ENCODE data around the gene DCDC1.

DCDC1 gene

DNA sequence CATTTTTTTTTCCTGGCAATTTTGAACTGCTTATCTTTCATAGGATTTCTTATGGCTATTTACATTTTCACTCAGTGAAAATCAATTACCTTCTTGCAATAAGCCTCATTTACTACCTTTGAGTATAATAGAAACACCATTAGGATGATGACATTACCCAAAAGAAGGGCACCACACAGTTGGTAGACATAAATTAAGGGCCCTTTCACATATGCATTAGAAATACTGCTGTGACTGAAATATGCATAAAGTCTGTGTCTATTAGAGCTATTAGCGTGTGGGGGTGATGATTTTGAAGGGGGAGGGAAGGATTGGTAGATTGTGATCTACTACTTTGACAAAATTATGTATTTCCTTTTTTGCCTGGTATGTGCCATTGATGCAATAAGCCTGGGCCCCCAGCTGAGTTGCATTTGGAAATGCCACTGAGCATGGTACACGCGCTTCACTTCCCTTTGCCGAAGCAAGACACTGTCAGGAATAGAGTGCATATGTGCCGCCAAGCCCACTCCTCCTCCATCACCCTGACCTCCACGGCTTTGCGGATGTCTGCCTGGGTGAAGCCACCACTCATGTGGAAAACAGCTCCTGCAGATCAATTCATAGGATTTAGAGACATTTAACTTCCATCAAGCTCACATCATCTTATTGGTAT is 339.3 kb downstream of the DCDC1 start:
- in situ Hi-C loops (cut with MboI; ENCODE audit: low pct_unique_long_range_greater_than_20kb, low sequenced_read_pairs) = no loop called here
- DNase-seq = no peak

DNA sequence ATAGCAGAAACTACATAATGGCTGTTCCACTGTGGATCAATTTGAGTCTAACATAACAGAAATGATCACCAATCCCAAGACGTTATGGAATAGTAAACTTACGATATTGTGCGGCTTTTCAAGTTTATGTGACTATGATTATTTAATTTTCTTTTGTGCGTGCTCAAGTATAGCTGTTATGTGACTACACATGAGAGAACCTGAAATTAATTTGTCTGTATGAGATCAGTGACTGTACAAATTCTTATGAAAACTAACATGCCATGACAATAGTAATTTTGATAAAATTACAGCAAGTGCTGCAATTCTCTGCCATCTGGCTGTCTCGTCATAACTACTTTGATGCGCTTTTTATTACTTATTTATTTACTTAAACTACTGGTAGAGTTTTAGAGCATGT is 343.2 kb downstream of the DCDC1 start:
- no peak for DNase-seq
- in situ Hi-C loops (cut with MboI; ENCODE audit: low pct_unique_long_range_greater_than_20kb, low sequenced_read_pairs) = no loop called here

DNA sequence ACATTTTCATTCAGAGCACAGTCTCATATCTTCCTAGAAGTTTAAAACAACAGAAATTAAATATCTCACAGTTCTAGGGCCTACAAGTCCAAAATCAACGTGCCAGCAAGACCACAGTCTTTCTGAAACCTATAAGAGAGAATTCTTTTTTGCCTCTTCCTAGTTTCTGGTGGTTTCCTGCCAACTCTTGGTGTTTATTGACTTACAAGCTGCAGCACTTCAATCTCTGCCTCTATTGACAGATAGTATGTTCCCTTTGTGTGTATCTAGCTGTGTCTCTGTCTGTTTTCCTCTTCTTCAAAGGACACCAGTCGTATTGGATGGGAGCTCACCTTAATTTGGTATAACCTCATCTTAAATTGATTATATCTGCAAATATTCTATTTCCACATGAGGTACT is 347.5 kb downstream of the DCDC1 start:
- in situ Hi-C loops (cut with MboI; ENCODE audit: low pct_unique_long_range_greater_than_20kb, low sequenced_read_pairs) = no loop called here
- no peak for DNase-seq

DNA sequence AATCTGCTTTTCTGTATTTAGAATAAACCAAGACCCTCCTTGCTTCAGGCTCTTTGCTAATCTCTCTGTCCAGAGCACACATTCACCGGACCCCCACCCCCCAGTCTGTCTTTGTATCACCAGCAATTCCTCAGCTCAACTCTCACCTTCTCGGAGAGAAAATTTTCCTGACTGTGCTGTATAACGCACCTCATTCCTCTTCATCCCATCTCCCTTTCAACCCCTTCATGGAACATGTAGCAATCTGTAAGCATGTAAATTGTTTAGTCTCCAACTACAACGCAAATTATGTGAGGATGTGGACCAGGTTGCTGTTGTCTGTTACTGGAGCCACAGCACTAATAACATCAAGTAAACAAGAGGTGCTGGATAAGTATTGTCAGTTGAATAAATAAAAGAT is 349.8 kb downstream of the DCDC1 start:
- no peak for DNase-seq
- in situ Hi-C loops (cut with MboI; ENCODE audit: low pct_unique_long_range_greater_than_20kb, low sequenced_read_pairs) = no loop called here

DNA sequence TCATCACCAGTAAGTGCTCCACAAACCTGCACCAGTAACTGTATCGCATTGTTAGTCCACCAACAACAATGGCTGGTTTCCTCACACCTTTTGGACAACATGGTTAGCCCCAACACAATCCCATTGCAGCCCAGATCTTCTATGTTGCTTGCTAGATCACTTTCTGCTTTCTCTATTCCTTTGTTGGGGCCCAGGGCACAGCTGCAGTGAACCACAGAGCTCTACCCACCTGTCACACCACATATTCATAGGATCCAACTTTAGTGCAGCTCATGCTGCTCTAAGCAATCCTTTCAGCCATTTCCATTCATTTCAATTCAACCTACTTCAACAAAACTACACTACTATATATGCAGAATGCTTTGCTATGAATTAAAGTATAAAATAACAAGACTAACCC is 364.3 kb downstream of the DCDC1 start:
- in situ Hi-C loops (cut with MboI; ENCODE audit: low pct_unique_long_range_greater_than_20kb, low sequenced_read_pairs) = no loop called here
- DNase-seq = no peak

DNA sequence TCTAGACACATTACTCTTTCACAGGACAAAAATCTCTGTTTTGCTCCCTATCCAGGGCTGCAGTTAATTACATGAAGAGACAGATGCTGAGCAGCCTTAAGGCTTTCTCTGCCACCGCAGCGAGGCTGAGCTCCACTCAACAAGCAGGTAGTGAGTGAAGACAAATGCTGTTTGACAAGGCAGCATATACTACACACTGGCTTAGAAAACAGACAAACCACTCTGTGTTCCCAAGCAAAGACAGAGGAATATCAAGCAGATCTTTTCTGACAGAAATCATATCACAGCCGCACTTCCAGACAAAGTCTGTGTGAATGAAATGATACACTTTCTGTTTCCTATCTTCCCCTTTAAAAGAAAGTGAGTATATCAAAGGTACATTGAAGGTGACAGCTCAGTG is 368.1 kb downstream of the DCDC1 start:
- DNase-seq = no peak

DNA sequence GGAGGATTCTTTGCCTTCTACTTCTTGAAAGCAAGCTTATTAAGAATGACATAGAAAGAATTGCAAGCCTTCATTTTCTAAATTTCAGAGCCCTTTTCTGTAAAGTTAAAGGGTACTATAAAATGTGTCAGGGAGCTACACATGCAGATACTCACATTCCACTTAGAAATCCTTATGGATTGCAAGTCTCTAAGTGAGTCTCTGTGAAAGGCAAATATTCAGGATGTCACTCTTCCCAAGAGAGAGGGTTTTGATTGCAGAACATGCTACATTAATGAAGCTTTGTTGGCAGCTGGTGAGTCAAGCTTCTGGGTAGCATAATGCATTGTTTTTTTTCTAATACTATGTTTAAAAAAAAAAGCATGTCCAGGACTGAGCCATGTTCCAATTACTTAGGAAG is 369.2 kb downstream of the DCDC1 start:
- DNase-seq = no peak
- in situ Hi-C loops (cut with MboI; ENCODE audit: low pct_unique_long_range_greater_than_20kb, low sequenced_read_pairs) = no loop called here

More for the DNA sequence above, 368.1 kb downstream of the DCDC1 start:
- in situ Hi-C loops (cut with MboI; ENCODE audit: low pct_unique_long_range_greater_than_20kb, low sequenced_read_pairs) = no loop called here

DNA sequence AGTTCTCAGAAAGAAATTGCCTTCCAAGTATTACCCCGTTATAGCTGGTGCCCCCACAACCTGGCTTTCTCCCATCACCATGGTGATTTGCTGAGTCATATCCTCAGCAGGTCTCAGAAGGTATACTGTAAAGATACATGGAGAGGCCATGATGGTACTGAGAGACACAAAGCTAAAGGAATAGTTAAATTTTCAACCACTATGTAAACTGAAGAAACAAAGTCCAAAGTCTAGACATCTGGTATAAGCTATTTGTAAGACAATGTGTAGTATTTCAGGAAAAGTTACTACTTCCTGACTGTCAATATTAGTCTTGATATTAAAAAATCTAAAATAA is 377.1 kb downstream of the DCDC1 start:
- no peak for DNase-seq
- in situ Hi-C loops (cut with MboI; ENCODE audit: low pct_unique_long_range_greater_than_20kb, low sequenced_read_pairs) = no loop called here

DNA sequence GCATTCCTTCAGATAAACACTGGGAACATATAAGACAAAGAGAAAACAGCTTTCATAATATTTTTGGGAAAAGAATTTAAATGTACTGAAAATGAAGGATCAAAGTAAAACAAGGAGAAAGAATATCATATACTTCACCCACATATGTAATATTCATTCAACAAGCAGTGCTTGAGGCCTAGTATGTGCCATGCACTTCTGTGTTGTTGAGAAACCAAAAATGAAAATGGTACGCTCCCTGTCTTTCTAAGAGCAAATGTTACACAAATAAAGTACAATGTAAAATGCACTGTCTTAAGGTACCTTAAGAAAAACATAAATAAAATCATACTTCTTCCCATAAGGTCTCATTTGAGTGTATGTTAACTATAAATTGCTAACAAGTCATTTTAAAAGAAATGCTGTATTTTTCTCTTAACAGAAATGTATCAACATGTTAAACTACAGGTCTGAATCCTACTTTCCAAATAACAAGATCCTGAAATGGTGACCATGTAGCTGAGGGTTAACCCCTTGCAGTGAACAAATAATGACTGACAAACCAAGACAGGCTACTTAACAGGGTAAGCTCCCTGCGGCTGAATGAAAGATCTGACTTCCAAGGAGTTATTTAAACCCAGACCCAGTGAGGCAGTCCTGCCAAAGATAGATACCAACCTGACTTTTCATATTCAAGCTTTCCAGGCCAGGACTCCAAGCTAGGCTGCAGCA is 377.6 kb downstream of the DCDC1 start:
- DNase-seq = no peak

DNA sequence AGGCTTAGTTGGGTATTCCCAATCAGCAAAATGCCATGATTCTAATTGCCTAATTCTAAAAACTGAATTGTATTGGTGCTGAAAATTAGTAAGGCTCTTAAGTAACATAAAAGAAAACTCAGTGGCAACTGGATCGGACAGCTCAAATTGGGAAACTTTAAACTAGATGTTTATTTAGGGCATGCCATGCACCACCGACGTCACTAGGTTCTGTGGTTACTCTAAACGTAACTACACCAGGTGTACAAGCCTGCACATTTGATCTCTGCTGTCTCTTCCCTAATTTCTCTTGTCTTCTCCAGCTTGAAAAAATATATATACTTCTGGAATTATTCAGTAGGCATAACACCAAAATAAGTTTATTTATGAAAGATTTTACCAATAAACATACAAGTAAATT is 378.2 kb downstream of the DCDC1 start:
- in situ Hi-C loops (cut with MboI; ENCODE audit: low pct_unique_long_range_greater_than_20kb, low sequenced_read_pairs) = no loop called here
- DNase-seq = no peak

More for the DNA sequence above, 377.6 kb downstream of the DCDC1 start:
- in situ Hi-C loops (cut with MboI; ENCODE audit: low pct_unique_long_range_greater_than_20kb, low sequenced_read_pairs) = no loop called here

DNA sequence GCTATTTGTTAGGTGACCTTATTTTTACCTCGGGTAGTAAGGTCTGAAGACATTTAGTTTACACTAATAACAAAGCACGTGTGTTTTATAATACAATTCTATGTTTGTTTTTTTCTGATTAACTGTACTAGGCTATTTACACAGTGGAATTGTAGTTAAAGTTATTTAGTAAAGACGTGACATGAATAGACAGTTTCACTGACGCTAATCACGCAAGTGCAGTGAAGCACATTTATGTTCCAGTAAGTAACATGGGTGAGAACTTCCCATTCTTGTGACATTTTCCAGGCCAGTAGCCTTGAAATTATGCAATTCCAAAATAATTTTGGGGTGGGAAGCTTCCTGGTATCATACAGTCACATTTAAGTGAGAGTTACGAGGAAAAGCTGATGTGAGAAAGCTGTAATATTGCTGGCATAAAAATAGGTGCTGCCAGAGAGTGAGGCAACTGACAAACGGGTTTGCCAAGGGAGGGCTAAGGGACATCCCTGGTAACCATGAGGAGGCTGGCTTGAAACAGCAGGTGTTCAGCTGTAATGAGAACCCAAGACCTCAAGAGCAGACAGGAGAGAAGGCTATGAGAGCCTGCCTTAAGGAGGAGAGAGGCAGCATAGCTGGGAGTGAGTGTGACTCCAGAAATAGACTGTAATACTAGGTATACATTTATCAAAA is 378.8 kb downstream of the DCDC1 start:
- DNase-seq = no peak
- in situ Hi-C loops (cut with MboI; ENCODE audit: low pct_unique_long_range_greater_than_20kb, low sequenced_read_pairs) = no loop called here

DNA sequence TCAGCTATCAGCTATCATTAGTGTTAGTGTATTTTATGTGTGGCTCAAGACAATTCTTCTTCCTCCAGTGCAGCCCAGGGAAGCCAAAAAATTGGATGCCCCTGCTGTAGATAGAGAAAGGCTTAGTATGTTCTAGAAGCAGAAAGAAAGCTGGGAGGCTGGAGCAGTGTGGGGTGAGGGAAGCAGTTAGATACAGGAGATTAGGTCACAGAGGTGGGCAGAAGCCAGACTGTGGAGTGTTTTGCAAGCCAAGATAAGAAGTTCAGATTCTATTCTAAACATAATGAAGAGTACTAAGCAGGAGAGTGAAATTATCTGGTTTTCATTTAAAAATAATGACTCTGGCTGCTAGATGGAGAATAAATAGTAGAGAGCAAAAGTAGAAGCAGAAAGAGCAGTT is 381.7 kb downstream of the DCDC1 start:
- in situ Hi-C loops (cut with MboI; ENCODE audit: low pct_unique_long_range_greater_than_20kb, low sequenced_read_pairs) = no loop called here
- DNase-seq = no peak

DNA sequence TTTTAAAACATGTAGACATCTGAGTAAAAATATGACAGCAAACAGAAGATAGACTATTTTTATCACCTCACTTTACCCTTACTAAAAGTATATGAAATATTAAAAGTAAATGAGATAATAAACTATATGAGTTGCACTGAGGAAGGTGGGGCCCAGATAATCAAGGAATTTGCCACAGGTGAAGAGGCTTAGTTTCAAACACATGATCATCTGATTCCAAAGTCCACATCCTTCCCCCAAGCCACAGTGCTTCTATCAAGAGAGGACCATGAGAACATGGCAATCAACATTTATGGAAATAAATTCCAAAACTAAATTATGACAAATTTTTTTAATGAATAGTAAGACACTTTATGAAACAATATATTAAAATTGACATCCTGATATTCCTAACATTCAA is 384.0 kb downstream of the DCDC1 start:
- in situ Hi-C loops (cut with MboI; ENCODE audit: low pct_unique_long_range_greater_than_20kb, low sequenced_read_pairs) = no loop called here
- no peak for DNase-seq

DNA sequence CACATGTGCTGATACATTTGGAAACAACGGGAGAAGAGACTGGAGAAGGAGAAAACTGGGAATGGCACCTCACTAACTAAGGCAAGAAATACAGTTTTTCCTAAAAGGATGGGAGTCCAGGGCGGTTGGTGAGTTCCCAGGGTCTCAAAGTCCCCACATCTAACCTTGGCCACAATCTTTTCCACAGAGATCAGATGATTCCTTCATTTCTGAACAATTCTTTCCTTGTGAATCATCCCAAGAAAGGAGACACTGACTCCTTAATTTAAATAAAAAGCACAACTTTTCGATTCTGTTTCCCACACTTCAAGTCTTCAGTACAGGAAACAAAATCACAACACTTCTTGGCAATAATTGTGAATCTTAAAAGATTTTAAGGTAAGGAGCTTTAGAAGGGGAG is 384.7 kb downstream of the DCDC1 start:
- in situ Hi-C loops (cut with MboI; ENCODE audit: low pct_unique_long_range_greater_than_20kb, low sequenced_read_pairs) = no loop called here
- no peak for DNase-seq

DNA sequence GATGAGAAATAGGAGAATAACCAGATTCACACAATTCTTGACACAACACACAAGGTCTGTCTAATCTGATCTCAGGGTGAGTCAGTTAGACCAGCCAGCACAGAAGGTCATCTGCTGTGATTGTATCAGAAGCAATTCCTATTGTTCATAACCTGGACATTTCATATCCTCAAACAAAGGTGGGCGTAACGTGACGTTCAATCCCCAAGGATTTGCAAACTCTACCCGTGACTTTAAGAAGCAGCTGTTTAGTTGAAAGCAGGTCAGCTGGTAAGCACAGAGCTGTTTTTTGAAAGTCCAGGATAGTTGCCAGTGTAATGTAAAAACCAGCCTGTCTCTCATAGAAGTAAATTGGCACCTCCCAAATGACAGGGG is 385.1 kb downstream of the DCDC1 start:
- in situ Hi-C loops (cut with MboI; ENCODE audit: low pct_unique_long_range_greater_than_20kb, low sequenced_read_pairs) = no loop called here
- DNase-seq = no peak

DNA sequence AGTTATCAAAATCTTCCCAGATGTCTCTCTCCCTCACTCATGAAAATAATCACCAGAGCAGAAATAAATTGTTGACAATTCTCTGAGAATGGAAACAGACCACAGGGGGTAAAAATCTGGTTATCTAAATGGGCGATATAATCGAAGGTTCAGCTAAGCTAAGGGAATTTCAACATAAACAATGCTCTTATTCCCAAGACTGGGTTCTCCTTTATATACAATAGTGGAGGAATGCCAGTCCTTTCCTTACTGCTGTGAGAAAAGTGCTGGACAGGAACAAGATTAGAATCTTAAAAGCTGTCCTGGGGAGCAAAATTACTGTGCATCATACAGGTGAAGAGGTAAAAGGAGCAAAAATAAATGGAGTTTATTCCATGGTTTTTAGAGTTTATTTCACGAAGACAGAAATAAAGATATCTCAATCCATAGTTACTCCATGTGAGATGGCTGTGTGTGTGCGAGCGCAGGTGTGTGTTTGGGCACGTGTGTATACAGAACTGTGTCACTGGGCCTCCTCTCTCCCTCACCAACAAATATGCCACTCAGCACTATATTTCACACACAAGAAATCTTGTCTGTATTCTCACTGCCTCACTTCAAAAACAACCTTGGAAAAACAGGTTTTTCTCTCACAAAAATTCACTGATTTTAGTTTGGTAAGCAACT is 385.6 kb downstream of the DCDC1 start:
- no peak for DNase-seq
- in situ Hi-C loops (cut with MboI; ENCODE audit: low pct_unique_long_range_greater_than_20kb, low sequenced_read_pairs) = no loop called here

DNA sequence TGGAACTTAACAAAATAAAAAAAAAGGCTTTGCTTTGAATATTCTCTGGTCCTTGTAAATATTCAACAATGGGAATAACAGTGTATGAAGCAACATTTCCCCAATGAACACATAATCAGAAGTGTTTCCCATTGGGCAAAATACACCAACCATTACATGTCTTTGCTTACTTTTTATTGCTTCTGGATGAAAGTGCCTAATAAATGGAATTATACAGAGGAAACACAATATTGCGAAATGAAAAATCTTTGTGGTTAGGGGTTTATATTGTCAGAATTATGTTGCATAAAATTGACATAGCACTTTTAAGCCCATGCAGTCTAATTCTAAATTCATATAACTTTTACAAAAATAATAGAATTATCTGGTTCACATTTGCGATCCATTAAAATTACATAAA is 386.4 kb downstream of the DCDC1 start:
- DNase-seq = no peak
- in situ Hi-C loops (cut with MboI; ENCODE audit: low pct_unique_long_range_greater_than_20kb, low sequenced_read_pairs) = no loop called here

DNA sequence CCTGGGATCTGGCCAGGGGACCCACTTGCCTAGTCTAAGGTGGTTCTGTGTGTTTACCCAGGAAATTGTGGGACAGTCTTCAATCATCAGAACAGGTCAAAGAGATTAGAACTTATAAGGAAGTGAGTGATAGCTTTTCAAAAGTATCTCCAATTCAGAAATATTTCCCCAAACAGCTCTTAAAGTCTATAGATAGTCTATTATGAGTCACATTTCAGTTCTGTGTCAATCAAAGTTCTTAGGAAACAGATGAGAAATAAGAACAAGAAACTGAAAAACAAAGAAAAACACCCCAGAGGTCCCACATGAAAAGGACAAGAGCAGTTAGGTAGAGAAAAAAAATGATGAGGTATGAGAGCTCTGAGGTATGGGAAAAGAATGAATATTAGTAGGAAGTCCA is 402.0 kb downstream of the DCDC1 start:
- DNase-seq = no peak
- in situ Hi-C loops (cut with MboI; ENCODE audit: low pct_unique_long_range_greater_than_20kb, low sequenced_read_pairs) = no loop called here

DNA sequence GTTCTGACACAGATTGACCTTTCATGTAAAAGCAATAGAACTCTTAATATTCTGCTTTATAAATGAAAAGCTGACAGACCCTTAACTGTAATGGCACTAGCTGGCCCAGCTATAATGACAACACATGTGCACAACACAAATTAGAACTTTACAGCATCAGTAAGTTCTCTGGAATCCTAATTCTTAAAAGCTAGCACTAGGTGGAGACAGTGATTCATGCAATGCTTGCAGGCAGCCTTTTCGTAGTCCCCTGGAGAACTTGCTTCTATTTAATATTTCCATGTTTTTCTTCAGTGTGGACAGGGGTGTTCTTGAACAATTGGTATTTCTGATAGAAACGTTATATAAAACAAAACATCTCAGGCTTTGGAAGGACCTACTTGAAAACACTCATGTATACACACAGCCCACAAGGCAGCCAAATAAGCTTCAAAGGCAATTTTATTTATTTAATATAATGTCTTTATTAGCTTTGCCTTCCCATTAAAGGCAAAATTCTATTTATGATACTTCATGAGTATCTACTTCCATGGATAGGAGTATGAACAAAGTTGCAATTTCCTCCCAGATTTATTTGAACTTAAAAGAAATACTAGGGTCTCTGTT is 409.0 kb downstream of the DCDC1 start:
- peak; percentile 9 for DNase-seq
- in situ Hi-C loops (cut with MboI; ENCODE audit: low pct_unique_long_range_greater_than_20kb, low sequenced_read_pairs) = no loop called here

DNA sequence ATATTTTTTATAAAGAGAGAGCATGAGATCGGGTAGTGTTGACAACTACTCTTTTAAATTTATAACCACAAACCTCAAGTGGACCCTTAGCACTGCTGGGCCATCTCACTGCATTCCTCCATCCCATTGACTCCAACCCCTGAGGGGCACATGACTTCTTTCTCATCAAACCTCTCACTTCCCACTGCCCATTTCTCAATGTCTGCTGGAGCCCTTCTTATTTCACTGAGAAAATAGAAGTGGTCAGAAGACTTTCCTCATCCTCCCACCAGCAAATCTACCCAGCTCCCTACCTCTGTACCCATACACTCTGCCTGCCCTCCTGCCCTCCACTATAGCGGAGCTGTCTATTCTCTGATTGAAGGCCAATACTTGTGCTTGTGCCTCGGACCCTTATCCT is 412.8 kb downstream of the DCDC1 start:
- in situ Hi-C loops (cut with MboI; ENCODE audit: low pct_unique_long_range_greater_than_20kb, low sequenced_read_pairs) = no loop called here
- DNase-seq = no peak
